ENCODE measurements around the gene MZT2A. TPM values are rescaled to one million over a fixed set of nuclear protein-coding genes. Genes with fewer than 3 reads are reported as not detected.
A peak's percentile ranks its signal among the peaks of the same experiment; 100 is the strongest.
"Not testable (repeated sequence)": the region's sequence is repeated elsewhere in the genome, so short reads cannot be mapped to it uniquely, and the experiment has no call there.

The MZT2A gene
- total RNA-seq, 4 donors from 2014 or later: 7.9 to 112 (median 68.7) TPM

DNA sequence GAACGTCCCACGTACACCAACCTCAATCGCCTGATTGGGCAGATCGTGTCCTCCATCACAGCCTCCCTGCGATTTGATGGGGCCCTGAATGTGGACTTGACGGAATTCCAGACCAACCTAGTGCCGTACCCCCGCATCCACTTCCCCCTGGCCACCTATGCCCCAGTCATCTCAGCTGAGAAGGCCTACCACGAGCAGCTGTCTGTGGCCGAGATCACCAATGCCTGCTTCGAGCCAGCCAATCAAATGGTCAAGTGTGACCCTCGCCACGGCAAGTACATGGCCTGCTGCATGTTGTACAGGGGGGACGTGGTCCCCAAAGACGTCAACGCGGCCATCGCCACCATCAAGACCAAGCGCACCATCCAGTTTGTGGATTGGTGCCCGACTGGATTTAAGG lies 11.8 kb downstream of the MZT2A start:
- intact Hi-C loops (cut with DNase I; ENCODE audit: low total_unique reads); H3K36me3 ChIP-seq; H3K27me3 ChIP-seq; H3K4me3 ChIP-seq; DNase-seq; H3K9me3 ChIP-seq; H3K27ac ChIP-seq; H3K4me1 ChIP-seq: not testable (repeated sequence)

DNA sequence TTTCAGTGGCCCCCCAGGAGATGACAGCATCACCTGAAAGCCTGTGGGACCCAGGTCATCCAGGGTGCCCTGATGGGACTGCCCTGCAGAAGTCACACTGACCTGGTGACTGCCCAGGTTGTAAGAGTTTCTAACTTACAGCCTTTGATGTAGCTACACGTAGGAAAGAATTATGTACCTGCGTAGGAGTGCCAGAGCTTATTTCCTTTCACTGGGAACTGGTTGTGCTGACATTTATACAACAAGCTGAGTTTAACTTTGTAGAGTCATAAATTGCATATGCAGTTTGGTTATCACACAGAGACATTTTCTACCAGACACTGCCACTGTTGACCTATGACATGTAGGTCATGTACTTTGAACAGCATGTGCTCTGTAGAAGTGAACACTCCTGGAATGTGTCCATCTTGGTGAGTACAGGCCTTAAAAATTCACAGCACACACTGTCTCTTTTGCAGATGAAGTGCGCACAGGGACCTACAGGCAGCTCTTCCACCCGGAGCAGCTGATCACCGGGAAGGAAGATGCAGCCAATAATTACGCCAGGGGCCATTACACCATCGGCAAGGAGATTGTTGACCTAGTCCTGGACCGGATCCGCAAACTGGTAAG lies 13.2 kb downstream of the MZT2A start:
- H3K36me3 ChIP-seq; H3K4me1 ChIP-seq; H3K9me3 ChIP-seq; intact Hi-C loops (cut with DNase I; ENCODE audit: low total_unique reads); H3K27me3 ChIP-seq; H3K4me3 ChIP-seq: not testable (repeated sequence)
- peak overlapping the region; percentile 6 to 74 for H3K27ac ChIP-seq
- DNase-seq: peak; percentile 55 to 66

DNA sequence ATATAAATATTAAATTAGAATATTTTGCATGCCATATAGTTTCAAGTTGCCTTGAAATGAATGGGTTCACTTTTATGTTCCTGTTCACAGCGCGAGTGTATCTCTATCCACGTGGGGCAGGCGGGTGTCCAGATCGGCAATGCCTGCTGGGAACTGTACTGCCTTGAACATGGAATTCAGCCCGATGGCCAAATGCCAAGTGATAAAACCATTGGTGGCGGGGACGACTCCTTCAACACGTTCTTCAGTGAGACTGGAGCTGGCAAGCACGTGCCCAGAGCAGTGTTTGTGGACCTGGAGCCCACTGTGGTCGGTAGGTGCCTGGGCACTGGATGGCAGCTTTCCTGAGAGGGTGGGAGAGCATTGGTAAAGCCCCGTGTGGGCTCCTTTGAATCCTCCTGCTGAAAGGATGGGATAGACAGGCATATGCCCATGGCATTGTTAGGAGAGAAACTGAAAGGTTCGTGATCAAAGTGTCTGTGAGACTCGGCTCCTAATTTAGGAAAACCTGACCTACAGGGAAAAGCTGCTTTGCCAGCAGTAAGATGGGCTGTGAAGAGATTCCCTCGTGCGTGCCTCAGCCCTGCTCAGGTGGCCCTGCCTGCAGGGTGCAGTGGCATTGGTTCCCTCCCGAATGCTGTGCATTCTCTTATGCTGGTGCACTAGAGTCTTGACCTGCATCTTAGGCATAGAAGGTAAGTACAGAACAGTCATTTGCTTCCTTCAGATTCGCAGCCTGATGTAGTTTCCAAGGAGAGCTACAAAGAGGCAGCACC lies 13.9 kb downstream of the MZT2A start:
- H3K4me1 ChIP-seq; H3K4me3 ChIP-seq; H3K9me3 ChIP-seq; H3K36me3 ChIP-seq; intact Hi-C loops (cut with DNase I; ENCODE audit: low total_unique reads); DNase-seq; H3K27me3 ChIP-seq: not testable (repeated sequence)
- H3K27ac ChIP-seq: peak overlapping the region in 1 of 2 donors; percentile 54

DNA sequence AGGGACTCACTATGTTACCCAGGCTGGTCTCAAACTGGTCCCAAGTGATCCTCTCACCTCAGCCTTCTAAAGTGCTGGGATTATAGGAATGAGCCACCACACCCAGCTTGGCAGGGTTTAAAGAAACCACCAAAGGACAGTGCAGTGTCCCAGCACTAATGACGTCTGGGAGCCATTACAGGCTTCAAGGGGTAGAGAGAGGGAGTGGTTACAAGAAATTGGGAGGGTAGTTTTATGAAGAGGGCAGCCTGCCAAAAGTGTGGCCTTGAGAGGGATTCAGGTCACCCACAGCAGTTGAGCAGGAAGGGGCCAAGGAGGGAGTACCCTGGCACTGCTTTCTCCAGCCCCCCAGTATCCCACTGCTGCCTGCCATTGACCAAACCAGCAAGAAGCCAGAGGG lies 15.0 kb downstream of the MZT2A start:
- H3K36me3 ChIP-seq; H3K27ac ChIP-seq; H3K4me3 ChIP-seq; H3K27me3 ChIP-seq; H3K9me3 ChIP-seq; intact Hi-C loops (cut with DNase I; ENCODE audit: low total_unique reads); DNase-seq; H3K4me1 ChIP-seq: not testable (repeated sequence)

DNA sequence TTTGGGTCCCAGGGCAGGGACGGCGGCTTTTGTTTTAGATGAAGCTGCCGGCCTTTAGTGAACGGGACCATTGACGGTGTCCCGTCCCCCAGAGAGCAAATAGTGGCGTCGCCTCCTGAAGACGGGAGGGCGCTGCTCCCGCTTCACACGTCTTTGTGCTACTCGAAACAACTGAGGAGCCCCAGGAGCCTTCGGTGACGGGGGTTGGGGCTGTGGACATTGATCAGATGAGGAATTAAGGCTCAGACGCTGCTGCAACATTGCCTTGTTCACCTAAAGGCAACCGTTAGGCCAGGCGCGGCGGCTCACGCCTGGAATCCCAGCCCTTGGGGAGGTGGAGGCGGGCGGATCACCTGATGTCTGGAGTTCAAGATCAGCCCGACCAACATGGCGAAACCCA lies 15.8 kb downstream of the MZT2A start:
- H3K27me3 ChIP-seq; H3K4me3 ChIP-seq; H3K9me3 ChIP-seq; H3K36me3 ChIP-seq; H3K27ac ChIP-seq; intact Hi-C loops (cut with DNase I; ENCODE audit: low total_unique reads); H3K4me1 ChIP-seq; DNase-seq: not testable (repeated sequence)

DNA sequence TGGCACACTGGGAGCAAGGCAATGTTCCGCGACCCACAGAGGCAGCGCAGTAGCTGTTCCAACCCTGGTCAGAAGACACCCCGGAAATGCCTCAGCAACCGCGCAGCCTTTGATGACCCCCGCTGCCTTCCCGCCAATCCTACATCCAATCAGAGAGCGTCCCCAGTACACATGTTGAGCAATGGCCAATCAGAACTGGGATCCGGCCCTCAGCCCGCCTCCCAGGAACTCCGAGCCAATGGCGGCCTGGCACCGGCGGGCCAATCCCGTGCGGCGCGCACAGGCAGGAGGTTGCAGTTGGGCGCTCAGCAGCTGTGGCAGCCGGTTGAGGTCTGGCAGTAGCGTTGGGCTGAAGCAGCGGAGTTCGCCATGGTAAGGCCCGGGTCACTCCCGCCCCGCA lies 16.4 kb downstream of the MZT2A start, which contains the start of gene TUBA3D:
TUBA3D (plus strand) TSS at position 289 of the 400 bp plus-strand sequence; CDS start at position 370, 81 bp downstream.
- Histone ChIP-seq H3K4me1 (peaks cover 0 to 2% of the 10 kb centered on the region in 2 donors), H3K4me3 (no peak within 1 kb of the TSS), H3K27ac (no peak within 1 kb of the TSS), H3K9me3 (no peaks in the 10 kb centered on the region), H3K27me3 (no peaks in the 10 kb centered on the region), H3K36me3 (no peaks in the 10 kb centered on the region)
- TF ChIP-seq, protein P1, sequence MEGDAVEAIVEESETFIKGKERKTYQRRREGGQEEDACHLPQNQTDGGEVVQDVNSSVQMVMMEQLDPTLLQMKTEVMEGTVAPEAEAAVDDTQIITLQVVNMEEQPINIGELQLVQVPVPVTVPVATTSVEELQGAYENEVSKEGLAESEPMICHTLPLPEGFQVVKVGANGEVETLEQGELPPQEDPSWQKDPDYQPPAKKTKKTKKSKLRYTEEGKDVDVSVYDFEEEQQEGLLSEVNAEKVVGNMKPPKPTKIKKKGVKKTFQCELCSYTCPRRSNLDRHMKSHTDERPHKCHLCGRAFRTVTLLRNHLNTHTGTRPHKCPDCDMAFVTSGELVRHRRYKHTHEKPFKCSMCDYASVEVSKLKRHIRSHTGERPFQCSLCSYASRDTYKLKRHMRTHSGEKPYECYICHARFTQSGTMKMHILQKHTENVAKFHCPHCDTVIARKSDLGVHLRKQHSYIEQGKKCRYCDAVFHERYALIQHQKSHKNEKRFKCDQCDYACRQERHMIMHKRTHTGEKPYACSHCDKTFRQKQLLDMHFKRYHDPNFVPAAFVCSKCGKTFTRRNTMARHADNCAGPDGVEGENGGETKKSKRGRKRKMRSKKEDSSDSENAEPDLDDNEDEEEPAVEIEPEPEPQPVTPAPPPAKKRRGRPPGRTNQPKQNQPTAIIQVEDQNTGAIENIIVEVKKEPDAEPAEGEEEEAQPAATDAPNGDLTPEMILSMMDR (IDR thresholded peaks at IDR 0.05): no peak
- TF ChIP-seq POLR2A (IDR thresholded peaks at IDR 0.05): no peak
- DNase-seq: no peak
- intact Hi-C loops (cut with DNase I; ENCODE audit: low total_unique reads): no loop called here

DNA sequence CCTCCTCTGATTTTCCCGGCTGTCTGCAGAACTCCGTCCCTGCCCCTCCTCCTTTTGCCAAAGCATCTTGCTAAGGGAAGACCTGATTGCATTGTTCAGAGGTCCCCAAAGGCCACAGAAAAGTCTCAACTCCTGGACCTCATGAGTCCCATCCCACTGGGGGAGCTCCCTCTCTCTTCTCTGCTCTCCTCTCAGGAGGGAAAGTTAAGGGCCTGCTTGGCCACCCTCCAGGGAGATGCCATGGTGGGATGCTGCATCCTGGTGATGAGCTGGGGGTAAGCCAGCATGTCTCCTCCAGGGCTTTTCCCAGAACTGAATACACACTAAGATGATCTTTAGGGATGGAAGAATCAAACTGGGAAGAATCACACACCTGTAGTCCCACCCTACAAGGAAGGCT lies 18.9 kb downstream of the MZT2A start:
- H3K36me3 ChIP-seq; intact Hi-C loops (cut with DNase I; ENCODE audit: low total_unique reads); H3K27ac ChIP-seq; H3K9me3 ChIP-seq; H3K27me3 ChIP-seq; DNase-seq; H3K4me3 ChIP-seq; H3K4me1 ChIP-seq: not testable (repeated sequence)

DNA sequence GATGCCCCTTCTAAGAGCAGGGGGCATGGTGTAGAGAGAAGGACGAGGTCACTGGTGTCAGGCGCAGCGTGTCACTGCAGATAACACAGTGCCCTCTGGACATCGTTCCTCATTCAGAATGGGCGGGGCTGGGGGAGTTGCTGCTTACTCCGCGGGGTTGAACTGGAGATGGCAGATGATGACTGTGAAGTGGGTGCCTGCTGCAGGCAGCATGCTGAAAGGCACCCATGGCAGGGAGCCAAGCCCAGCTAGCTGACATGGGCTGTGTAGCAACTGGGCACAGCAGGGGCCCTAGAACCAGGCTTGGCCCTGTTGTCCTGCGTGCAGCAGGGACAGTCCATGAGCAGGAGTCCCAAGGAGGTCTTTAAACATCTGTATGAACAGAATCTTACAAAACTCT lies 20.6 kb downstream of the MZT2A start:
- H3K27me3 ChIP-seq; DNase-seq; H3K4me1 ChIP-seq; H3K27ac ChIP-seq; H3K36me3 ChIP-seq; H3K9me3 ChIP-seq; intact Hi-C loops (cut with DNase I; ENCODE audit: low total_unique reads); H3K4me3 ChIP-seq: not testable (repeated sequence)

DNA sequence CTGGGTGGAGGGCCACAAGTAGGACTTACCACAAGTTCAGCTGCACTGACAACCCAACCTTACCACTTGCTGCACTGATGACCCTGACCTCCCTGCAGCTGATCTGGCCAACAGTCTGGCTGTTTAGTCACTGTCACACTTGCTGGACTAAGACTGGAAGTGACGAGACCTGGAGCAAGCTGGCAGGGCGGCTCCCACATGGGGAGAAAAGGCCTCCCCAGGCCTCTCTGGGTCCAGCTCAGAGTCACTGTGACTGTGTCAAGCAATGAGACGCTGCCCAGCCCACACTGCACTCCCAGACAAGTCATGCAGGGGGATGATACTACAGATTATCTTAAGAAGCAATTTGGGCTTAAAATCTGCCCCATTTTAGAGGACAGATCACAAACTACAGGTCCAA lies 21.3 kb downstream of the MZT2A start:
- H3K36me3 ChIP-seq; H3K4me1 ChIP-seq; H3K27ac ChIP-seq; H3K9me3 ChIP-seq; intact Hi-C loops (cut with DNase I; ENCODE audit: low total_unique reads); H3K27me3 ChIP-seq; DNase-seq; H3K4me3 ChIP-seq: not testable (repeated sequence)

DNA sequence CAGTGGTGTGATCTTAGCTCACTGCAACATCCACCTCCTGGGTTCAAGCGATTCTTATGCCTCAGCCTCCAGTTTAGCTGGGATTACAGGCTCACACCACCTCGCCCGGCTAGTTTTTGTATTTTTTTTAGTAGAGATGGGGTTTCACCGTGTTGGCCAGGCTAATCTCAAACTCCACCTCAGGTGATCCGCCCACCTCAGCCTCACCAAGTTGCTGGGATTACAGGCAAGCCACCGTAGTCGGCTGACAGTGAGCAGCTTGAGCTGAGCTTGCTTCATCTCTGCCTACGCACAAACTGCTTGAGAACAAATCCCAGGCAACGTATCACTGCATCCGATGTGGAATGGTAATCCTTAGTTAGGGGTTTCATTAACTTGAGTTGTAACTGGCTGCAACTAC lies 24.5 kb downstream of the MZT2A start:
- DNase-seq; intact Hi-C loops (cut with DNase I; ENCODE audit: low total_unique reads); H3K9me3 ChIP-seq; H3K27me3 ChIP-seq; H3K4me3 ChIP-seq; H3K27ac ChIP-seq; H3K4me1 ChIP-seq; H3K36me3 ChIP-seq: not testable (repeated sequence)

DNA sequence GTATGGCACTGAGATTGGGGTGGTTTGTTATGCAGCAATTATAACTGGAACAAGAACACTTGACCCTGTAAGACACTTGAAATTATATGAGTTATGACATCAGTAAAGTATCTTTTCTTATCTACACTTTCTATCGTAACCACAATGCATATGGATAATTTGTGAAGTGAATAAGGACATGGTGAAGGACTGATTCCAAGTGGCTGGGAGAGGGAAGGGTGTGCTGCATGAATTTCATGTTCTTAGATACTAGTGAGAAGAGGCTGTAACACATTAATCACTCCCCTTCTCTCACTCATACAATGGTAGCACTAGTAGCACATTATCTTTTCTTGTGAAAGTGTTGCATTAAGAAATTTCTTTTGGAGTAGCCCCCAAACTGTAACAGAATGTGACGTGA lies 37.3 kb downstream of the MZT2A start:
- DNase-seq; H3K27ac ChIP-seq; H3K27me3 ChIP-seq; H3K4me1 ChIP-seq; H3K36me3 ChIP-seq; intact Hi-C loops (cut with DNase I; ENCODE audit: low total_unique reads); H3K4me3 ChIP-seq; H3K9me3 ChIP-seq: not testable (repeated sequence)

DNA sequence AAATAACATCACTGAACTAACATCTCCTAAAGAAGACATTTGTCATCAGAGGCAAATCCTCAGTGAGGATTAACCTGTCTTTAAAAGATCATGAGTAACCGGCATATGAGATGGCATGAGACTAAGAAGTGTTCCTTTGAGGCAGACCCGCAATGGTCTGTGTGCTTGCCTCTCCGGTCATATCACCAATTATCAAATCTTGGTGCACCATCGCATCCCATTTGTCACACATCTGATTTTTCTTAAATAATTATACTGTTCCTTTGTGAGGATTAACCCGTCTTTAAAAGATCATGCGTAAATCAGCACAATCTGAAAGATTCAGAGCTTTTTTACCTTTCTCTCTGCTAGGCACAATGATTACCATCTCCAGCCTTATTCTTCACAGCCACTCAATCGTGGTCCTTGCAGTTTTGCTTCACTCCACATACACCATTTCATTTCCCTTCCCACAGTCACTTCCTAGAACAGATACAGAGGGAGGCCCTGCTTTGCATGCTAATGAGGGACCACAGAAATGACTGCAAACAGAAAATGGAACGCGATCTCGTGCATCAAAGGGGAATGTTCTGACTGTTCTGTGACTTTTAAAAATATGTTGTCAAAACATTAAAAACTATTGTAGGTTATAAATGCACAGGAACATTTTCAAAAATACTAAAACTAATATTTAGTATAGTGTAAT lies 40.8 kb downstream of the MZT2A start:
- H3K36me3 ChIP-seq; DNase-seq; intact Hi-C loops (cut with DNase I; ENCODE audit: low total_unique reads); H3K9me3 ChIP-seq; H3K4me1 ChIP-seq; H3K27ac ChIP-seq; H3K27me3 ChIP-seq; H3K4me3 ChIP-seq: not testable (repeated sequence)

Measured in uterus (tissue), 4 donors.